H9 (cell line): Measurements from ENCODE around the gene NUDT14. TPM values are rescaled to one million over a fixed set of nuclear protein-coding genes. Genes with fewer than 3 reads are reported as not detected.

ENCODE experiments used
- DNase-seq: peaks from one replicate; pipeline ENCODE4 v3.0.0-alpha.2; 2017
- H2AFZ ChIP-seq: one replicate; pipeline ENCODE4 v1.6.1; 2013; ENCODE audit warnings: mild to moderate bottlenecking, low read length, control low read depth, moderate library complexity
- H2AK5ac ChIP-seq: 2 replicates; pipeline ENCODE4 v1.6.1; 2013; ENCODE audit warnings: low read length, control low read depth, mixed read lengths; ENCODE audit not compliant: insufficient read length
- H2BK120ac ChIP-seq: one replicate; pipeline ENCODE4 v1.6.1; 2013; ENCODE audit warnings: low read depth, mild to moderate bottlenecking, low read length, control low read depth, inconsistent platforms; ENCODE audit not compliant: poor library complexity, severe bottlenecking
- H2BK12ac ChIP-seq: 2 replicates; pipeline ENCODE4 v1.6.1; 2013; ENCODE audit warnings: low read length, control low read depth, mixed read lengths, low read depth; ENCODE audit not compliant: insufficient read length
- H2BK15ac ChIP-seq: 2 replicates; pipeline ENCODE4 v1.6.1; 2013; ENCODE audit warnings: low read depth, low read length, control low read depth
- H2BK20ac ChIP-seq: one replicate; pipeline ENCODE4 v1.6.1; 2013; ENCODE audit warnings: low read depth, mild to moderate bottlenecking, low read length, control low read depth, inconsistent platforms; ENCODE audit not compliant: poor library complexity, severe bottlenecking
- H2BK5ac ChIP-seq: 2 replicates; pipeline ENCODE4 v1.6.1; 2013; ENCODE audit warnings: low read length, control low read depth, mixed read lengths; ENCODE audit not compliant: insufficient read length
- H3K14ac ChIP-seq: 2 replicates; pipeline ENCODE4 v1.6.1; 2013; ENCODE audit warnings: low read length, control low read depth; ENCODE audit not compliant: insufficient read depth
- H3K18ac ChIP-seq: 2 replicates; pipeline ENCODE4 v1.6.1; 2013; ENCODE audit warnings: low read depth, mild to moderate bottlenecking, mixed read lengths, low read length, control low read depth; ENCODE audit not compliant: insufficient read length
- H3K23ac ChIP-seq: 2 replicates; pipeline ENCODE4 v1.6.1; 2013; ENCODE audit warnings: low read length, control low read depth, mixed read lengths, low read depth; ENCODE audit not compliant: insufficient read length
- H3K23me2 ChIP-seq: 2 replicates; pipeline ENCODE4 v1.6.1; 2013; ENCODE audit warnings: low read depth, mild to moderate bottlenecking, mixed read lengths, low read length, control low read depth; ENCODE audit not compliant: insufficient read length, poor library complexity, severe bottlenecking
- H3K27ac ChIP-seq: 2 replicates; pipeline ENCODE4 v1.5.1; 2013; ENCODE audit warnings: low read length, control low read depth, mixed read lengths, low read depth; ENCODE audit not compliant: insufficient read length
- H3K27me3 ChIP-seq: 2 replicates; pipeline ENCODE4 v1.6.1; 2013; ENCODE audit warnings: low read length, control low read depth, inconsistent platforms; ENCODE audit not compliant: insufficient read depth
- H3K4ac ChIP-seq: 2 replicates; pipeline ENCODE4 v1.6.1; 2013; ENCODE audit warnings: low read depth, mild to moderate bottlenecking, control low read depth, inconsistent platforms, low read length, moderate library complexity
- H3K4me1 ChIP-seq: 2 replicates; pipeline ENCODE4 v1.6.1; 2013; ENCODE audit warnings: low read length, control low read depth, inconsistent platforms; ENCODE audit not compliant: insufficient read depth
- H3K4me2 ChIP-seq: 2 replicates; pipeline ENCODE4 v1.6.1; 2013; ENCODE audit warnings: low read length, control low read depth, mixed read lengths; ENCODE audit not compliant: insufficient read length, insufficient read depth
- H3K56ac ChIP-seq: 2 replicates; pipeline ENCODE4 v1.6.1; 2013; ENCODE audit warnings: low read depth, mild to moderate bottlenecking, mixed read lengths, low read length, control low read depth; ENCODE audit not compliant: insufficient read length
- H3K79me1 ChIP-seq: 2 replicates; pipeline ENCODE4 v1.6.1; 2013; ENCODE audit warnings: low read depth, mild to moderate bottlenecking, moderate library complexity, low read length, control low read depth, inconsistent platforms; ENCODE audit not compliant: insufficient read depth, poor library complexity, severe bottlenecking
- H3K79me2 ChIP-seq: 2 replicates; pipeline ENCODE4 v1.6.1; 2013; ENCODE audit warnings: low read length, control low read depth, inconsistent platforms; ENCODE audit not compliant: insufficient read depth
- H3K9ac ChIP-seq: 2 replicates; pipeline ENCODE4 v1.6.1; 2013; ENCODE audit warnings: low read length, control low read depth, mixed read lengths; ENCODE audit not compliant: insufficient read length; ENCODE audit errors: extremely low read depth
- H3K9me3 ChIP-seq: one replicate; pipeline ENCODE4 v1.6.1; 2013; ENCODE audit warnings: low read depth, low read length, inconsistent platforms; ENCODE audit not compliant: control insufficient read depth
- H3T11ph ChIP-seq: one replicate; pipeline ENCODE4 v1.6.1; 2013; ENCODE audit warnings: mild to moderate bottlenecking, low read length, control low read depth, inconsistent platforms
- H4K20me1 ChIP-seq: one replicate; pipeline ENCODE4 v1.6.1; 2013; ENCODE audit not compliant: control insufficient read depth, insufficient read length, insufficient read depth
- H4K5ac ChIP-seq: 2 replicates; pipeline ENCODE4 v1.6.1; 2013; ENCODE audit warnings: low read depth, mild to moderate bottlenecking, mixed read lengths, low read length, control low read depth; ENCODE audit not compliant: insufficient read length
- H4K8ac ChIP-seq: replicated peaks from 2 replicates; pipeline ENCODE4 v1.6.1; 2013; ENCODE audit warnings: low read length, control low read depth, mixed read lengths, low read depth; ENCODE audit not compliant: insufficient read length
- H4K91ac ChIP-seq: 2 replicates; pipeline ENCODE4 v1.6.1; 2013; ENCODE audit warnings: low read depth, mild to moderate bottlenecking, moderate library complexity, mixed read lengths, low read length, control low read depth; ENCODE audit not compliant: insufficient read length
- H3K27ac Mint-ChIP-seq, 3 experiments: 2 replicates in 2 of 3; 3 replicates in 1 of 3; pipeline ENCODE4 v1.8.0; 2020 to 2021; ENCODE audit warnings: mixed read lengths in 3 of 3, mild to moderate bottlenecking in 1 of 3, moderate library complexity in 1 of 3
- H3K27me3 Mint-ChIP-seq: 2 replicates; pipeline ENCODE4 v1.8.0; 2021; ENCODE audit warnings: low read depth, mild to moderate bottlenecking, moderate library complexity, mixed read lengths
- H3K36me3 Mint-ChIP-seq, 3 experiments: 2 replicates in 2 of 3; 3 replicates in 1 of 3; pipeline ENCODE4 v1.8.0; 2020 to 2021; ENCODE audit warnings: low read depth in 3 of 3, mixed read lengths in 3 of 3; ENCODE audit not compliant: insufficient read depth in 1 of 3
- H3K4me1 Mint-ChIP-seq, 2 experiments: 2 replicates each; pipeline ENCODE4 v1.8.0; 2020; ENCODE audit warnings: mixed read lengths in 2 of 2
- H3K4me3 Mint-ChIP-seq, 2 experiments: 2 replicates in 1 of 2; 3 replicates in 1 of 2; pipeline ENCODE4 v1.8.0; 2020 to 2021; ENCODE audit warnings: mild to moderate bottlenecking in 2 of 2, mixed read lengths in 2 of 2, moderate library complexity in 1 of 2
- H3K9me3 Mint-ChIP-seq, 2 experiments: 2 replicates in 1 of 2; 3 replicates in 1 of 2; pipeline ENCODE4 v1.8.0; 2020; ENCODE audit warnings: mild to moderate bottlenecking in 2 of 2, mixed read lengths in 2 of 2, moderate library complexity in 1 of 2
- CTCF ChIP-seq: fragments of 200-600 bp; sonication (generic); conservative IDR thresholded peaks from 3 replicates; pipeline ENCODE4 v1.8.0; 2021; ENCODE audit warnings: antibody characterized with exemption, mild to moderate bottlenecking
- WGBS: extraction: QIAGEN DNeasy Blood & Tissue Kit; methylation state at CpG from one replicate; pipeline ENCODE4 v1.1.7; 2013; ENCODE audit warnings: missing lambda C conversion rate, low lambda C conversion rate, mixed read lengths; ENCODE audit not compliant: insufficient read length; ENCODE audit errors: extremely low coverage; 5-methylcytosine and 5-hydroxymethylcytosine counted together
- total RNA-seq: library from RNA; stranded (reverse); gene quantifications from 2 replicates; pipeline ENCODE4 v1.2.1, GENCODE V29; 2021

NUDT14 gene
- total RNA-seq, 1 experiment from 2014 or later, result 41.1 TPM

- Histone ChIP-seq H2AK5ac (no peak overlapping the region), H3K4me1 (no peaks in the 10 kb centered on the region), H2BK120ac (no peak overlapping the region), H3K56ac (no peak overlapping the region), H3K23ac (no peak overlapping the region), H4K5ac (no peak overlapping the region), H4K20me1 (no peaks in the 10 kb centered on the region), H3K27ac (no peak overlapping the region), H3K4ac (no peak overlapping the region), H4K91ac (no peak overlapping the region), H2BK15ac (no peak overlapping the region), H3K18ac (no peak overlapping the region), H3K14ac (no peak overlapping the region), H3K9ac (no peak overlapping the region), H2BK12ac (no peak overlapping the region), H2BK5ac (no peak overlapping the region), H2AFZ (no peak overlapping the region), H3T11ph (no peak overlapping the region), H3K23me2 (no peaks in the 10 kb centered on the region), H3K79me2 (no peaks in the 10 kb centered on the region), H2BK20ac (no peak overlapping the region), H3K4me2 (no peak overlapping the region), H3K9me3 (no peaks in the 10 kb centered on the region), H3K27me3 (no peaks in the 10 kb centered on the region; the same call in 1 of the 2 replicates), H3K79me1 (no peaks in the 10 kb centered on the region), H4K8ac (no peak overlapping the region)
- H3K27ac Mint-ChIP-seq, result no peak overlapping the region; a peak in 1 of 7 replicates
- peak; percentile 97 for TF ChIP-seq CTCF
- peaks cover 0 to 3% of the 10 kb centered on the region in 2 experiments; a peak in 1 of 4 replicates for H3K4me1 Mint-ChIP-seq
- DNase-seq, result peak; percentile 78
- no CpG with 5 or more reads among the region's 18 CpGs for WGBS
- H3K36me3 Mint-ChIP-seq, result no peaks in the 10 kb centered on the region
- peaks cover 19% of the 10 kb centered on the region for H3K27me3 Mint-ChIP-seq
- no peak overlapping the region for H3K4me3 Mint-ChIP-seq
- no peaks in the 10 kb centered on the region for H3K9me3 Mint-ChIP-seq
Measured at GRCh38 chr14:105203057-105203531, 22.0 kb upstream of the NUDT14 start.
